T follicular helper cell (primary cell): ENCODE measurements around the gene TNFRSF8.
"Not testable (repeated sequence)": the region's sequence is repeated elsewhere in the genome, so short reads cannot be mapped to it uniquely, and the experiment has no call there.

Experiments used
- DNase-seq: peaks from one replicate; pipeline ENCODE4 v3.0.0-alpha.2; 2020; ENCODE audit warnings: low read depth

The TNFRSF8 gene

DNA sequence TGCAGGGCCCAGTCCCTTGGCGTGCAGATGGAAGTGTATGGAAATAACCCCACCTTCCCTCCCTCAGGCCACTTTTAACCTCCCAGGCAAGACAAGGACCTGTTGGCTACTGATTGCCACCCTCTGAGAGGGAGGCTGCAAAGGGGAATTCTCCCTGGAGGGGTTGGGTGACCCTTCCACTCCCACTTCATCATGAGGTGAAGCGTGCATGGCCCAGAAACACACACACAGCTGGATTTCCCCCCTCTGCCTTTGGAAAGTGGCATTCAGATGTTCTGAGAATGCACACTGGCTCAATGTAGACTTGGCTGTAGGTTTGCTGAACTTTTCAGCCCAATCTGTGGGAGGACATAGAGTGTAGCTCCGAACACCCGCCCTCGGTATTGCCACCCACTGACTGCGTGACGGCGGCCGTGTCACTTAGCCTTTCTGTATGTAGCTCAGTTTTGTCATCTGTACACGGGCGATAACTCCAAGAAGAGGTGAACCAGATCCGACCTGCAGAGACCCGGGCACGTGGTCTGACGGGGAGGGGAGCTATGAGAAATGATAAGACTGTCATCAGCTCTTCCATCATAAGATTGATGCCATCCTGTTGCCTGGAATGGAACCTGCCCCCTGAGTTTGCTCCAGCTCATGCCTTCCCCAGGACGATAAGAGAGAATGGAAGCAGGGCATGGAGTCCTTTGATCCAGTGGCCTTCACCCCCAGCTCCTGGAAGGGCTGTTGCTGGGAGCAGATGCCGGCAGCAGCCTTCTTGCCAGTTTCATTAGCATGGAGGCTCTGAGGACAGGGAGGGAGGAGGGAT, 24.5 kb upstream of the TNFRSF8 start:
- DNase-seq, result no peak

DNA sequence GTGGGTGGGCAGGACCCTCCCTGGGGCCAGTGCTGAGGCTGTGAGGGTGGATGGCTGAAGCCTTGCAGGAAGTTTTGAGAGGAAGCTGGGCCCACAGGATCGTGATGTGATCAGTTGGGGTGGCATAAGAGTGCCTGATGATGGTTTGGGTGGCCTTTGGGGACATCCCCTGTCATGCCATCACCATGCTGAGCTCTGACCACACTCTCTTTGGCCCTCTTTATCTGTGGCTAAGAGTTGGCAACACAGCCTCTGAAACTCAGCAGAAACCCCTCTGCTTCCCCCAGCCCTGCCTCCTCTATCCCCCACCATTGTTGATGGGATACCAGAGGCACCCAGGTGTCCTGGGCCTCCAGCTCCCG, 24.0 kb upstream of the TNFRSF8 start:
- DNase-seq, result no peak

- DNase-seq, result not testable (repeated sequence)
Measured at GRCh38 chr1:12039824-12040456, 23.2 kb upstream of the TNFRSF8 start.

GRCh38 chr1:12040457-12041051, 22.5 kb upstream of the TNFRSF8 start:
- no peak for DNase-seq

GRCh38 chr1:12044187-12044877, 18.8 kb upstream of the TNFRSF8 start:
- not testable (repeated sequence) for DNase-seq

- no peak for DNase-seq
Measured at GRCh38 chr1:12046749-12047119, 16.4 kb upstream of the TNFRSF8 start.

DNA sequence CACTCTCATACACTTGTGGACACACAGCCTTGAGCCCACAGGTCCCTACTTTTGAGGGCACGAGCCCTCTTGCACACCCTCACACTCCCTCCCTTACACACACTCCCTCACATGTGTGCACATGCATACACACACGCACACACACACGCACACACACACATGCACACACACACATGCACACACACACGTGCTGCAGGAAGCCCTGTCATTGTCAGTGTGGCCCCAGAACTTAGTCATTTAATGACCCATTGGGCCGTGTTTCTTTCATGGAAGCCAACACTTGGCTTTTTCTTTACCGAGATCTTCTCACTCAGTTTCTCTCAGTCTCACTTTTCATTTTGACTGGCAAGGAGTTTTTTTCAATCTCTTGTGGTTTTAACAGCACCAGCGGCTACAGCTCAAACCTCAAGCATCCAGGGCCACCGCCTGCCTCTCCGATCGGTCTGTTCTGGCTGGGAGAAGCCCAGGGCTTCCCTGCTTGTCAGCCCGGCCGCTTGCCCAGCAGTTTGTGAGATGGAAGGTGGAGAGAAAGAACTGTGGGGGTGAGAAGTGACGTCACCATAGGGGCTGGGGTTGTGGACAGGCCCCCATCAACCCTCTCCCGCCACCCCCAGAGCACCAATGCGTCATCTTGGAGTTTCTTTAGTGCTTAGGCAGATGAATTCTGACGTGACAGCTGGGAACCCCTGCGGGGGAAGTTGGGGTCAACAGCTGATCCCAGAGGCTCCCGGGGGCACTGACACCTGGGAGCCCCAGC, 15.8 kb upstream of the TNFRSF8 start:
- no peak for DNase-seq

DNA sequence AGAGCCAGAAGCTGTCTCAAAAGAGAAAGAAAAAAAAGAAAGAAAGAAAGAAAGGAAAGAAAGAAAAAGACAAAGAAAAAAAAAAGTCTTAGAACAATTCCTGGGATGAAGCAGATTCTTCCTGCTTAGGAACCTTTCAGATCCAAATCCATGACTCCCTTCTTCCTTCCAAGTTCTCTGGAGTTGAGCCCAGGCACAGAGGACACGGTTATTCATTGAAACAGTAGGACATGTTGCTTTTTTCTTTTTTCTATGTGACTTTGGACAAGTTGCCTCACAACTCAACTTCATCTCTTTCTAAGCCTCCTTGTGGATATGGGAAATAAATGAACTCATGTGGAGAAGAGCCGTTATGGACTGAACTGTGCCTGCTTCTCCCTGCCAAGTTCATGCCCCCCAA, 14.7 kb upstream of the TNFRSF8 start:
- no peak for DNase-seq

GRCh38 chr1:12049616-12050015, 13.5 kb upstream of the TNFRSF8 start:
- DNase-seq, result no peak

- no peak for DNase-seq
Measured at GRCh38 chr1:12051361-12051760, 11.7 kb upstream of the TNFRSF8 start.

GRCh38 chr1:12052008-12052573, 11.0 kb upstream of the TNFRSF8 start:
- no peak for DNase-seq

DNA sequence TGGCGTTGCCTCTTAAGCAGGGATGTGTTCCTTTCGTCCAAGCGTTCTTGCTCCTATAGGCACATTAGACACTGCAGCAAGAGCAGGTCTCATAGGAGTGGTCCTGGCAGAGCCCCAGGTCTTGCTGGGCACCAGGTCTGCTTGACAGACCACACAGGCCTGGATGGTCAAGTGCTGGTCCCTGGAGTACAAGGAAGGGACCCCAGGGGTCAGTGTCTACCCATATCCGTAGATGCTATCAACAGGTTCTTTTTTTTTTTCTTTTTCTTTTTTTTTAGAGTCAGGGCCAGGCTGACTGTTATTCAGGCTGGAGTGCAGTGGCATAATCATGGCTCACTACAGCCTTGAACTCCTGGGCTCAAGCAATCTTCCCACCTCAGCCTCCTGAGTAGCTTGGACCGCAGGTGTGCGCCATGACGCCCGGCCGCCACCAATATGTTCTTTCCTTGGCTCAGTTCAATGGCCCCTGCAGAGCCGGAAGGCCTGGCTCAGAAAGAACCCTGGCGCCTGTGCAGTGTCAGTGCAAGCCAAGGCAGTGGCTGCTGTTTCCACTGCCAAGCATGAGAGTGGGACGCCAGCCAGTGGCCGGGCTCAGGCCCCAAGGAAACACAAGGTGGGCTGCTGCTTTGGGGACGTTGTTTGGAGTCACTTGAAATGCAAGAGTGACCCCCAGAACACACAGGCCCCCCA, 10.0 kb upstream of the TNFRSF8 start:
- no peak for DNase-seq

GRCh38 chr1:12053752-12054548, 9.2 kb upstream of the TNFRSF8 start:
- no peak for DNase-seq

DNA sequence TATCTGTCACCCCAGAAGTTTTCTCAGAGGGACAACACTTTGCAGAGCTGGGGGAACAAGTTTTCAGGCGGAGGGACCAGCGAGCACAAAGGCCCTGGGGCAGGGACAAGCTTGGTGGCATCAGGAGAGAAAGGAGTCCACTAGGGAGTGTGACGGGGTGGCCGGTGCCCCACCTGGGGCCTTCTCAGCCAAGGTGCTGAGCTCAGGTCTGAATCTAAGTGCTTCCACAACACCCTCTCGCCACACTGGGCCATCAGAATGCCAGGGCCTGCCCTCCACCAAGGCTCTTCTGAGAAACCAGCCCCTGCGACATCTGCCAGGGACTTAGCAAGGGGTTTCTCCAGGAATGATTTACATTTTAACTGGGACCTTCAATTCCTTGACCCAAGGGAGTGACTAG, 7.8 kb upstream of the TNFRSF8 start:
- no peak for DNase-seq

GRCh38 chr1:12056331-12056841, 6.7 kb upstream of the TNFRSF8 start:
- DNase-seq, result no peak

- DNase-seq, result no peak
Measured at GRCh38 chr1:12057382-12057781, 5.7 kb upstream of the TNFRSF8 start.

DNA sequence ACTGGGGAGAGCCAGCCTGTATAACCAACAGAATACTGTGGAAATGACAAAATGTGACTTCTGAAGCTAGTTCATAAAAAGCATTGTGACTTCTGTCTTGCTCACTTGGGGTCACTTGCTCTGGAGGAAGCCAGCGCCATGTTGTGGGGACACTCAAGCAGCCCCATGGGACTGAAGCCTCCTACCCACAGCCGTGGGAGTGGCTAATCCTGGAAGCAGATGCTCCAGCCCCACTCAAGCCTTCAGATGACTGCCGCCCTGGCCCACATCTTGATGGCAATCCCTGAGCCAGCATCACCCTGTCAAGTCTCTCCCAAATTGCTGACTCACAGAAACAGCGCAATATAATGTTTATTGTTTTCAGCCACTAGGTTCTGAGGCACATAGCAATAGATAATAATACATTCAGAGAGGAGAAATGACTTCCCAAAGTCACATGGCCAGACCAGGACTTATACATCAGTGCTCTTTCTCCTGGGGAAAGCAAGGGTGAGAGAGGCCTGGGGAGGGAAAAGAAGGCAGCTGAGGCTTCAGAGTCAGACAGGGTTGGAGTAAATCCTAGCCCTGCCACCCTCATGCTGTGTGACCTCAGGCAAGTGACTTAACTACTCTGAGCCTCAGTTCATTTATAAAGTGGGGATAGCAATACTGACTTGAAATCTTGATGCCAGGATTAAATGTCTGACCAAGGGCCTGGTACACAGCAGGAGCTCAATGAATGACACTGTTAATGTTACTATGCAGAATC, 5.0 kb upstream of the TNFRSF8 start:
- DNase-seq, result no peak

- no peak for DNase-seq
Measured at GRCh38 chr1:12059226-12059625, 3.9 kb upstream of the TNFRSF8 start.
